Mammary epithelial cell (primary cell): Measurements from ENCODE around the gene RASEF.

ENCODE experiments used
- CTCF ChIP-seq, 2 donors: IDR thresholded peaks in 1 of 2; conservative IDR thresholded peaks in 1 of 2; 2 replicates each; pipeline ENCODE4 v1.5.1; 2011 to 2012; ENCODE audit warnings: inconsistent platforms in 2 of 2, low read length in 2 of 2, mild to moderate bottlenecking in 2 of 2, control low read depth in 1 of 2, low read depth in 1 of 2; ENCODE audit not compliant: insufficient read depth in 1 of 2; ENCODE audit errors: extremely low read depth in 1 of 2
- EZH2 ChIP-seq: IDR thresholded peaks from 2 replicates; pipeline ENCODE4 v1.6.1; 2012; ENCODE audit warnings: low read length, inconsistent platforms, borderline replicate concordance

GRCh38 chr9:82969291-82969690, 93.7 kb downstream of the RASEF start:
- TF ChIP-seq CTCF (conservative IDR thresholded peaks at IDR 0.05 in 1 of 2, IDR thresholded peaks at IDR 0.05 in 1 of 2; ENCODE audit: extremely low read depth in 1 of 2, insufficient read depth in 1 of 2, low read depth in 1 of 2, low read length in 2 of 2) (no peak), EZH2 (no peak)
